K562 (cell line): ENCODE data around the gene ATXN2L. TPM values are rescaled to one million over a fixed set of nuclear protein-coding genes. Genes with fewer than 3 reads are reported as not detected.

Experiments used
- ATAC-seq: fragments of 200-7000 bp; cut with Tn5 transposase; 3 replicates; pipeline ENCODE4 v1.9.1; 2020; ENCODE audit warnings: moderate library complexity
- BruUV-seq: library from RNA; stranded (reverse); fragments of 400-500 nt; replicated peaks from 2 replicates; lab custom pipeline; 2021; lab: Mats Ljungman, UMichigan
- CTCF ChIA-PET: fragments of 300-600 bp; formaldehyde crosslinking; extraction: SDS; loops from one replicate; lab custom pipeline; 2021; ENCODE audit warnings: low intra/inter-chr PET ratio; lab: Yijun Ruan, JAX
- POLR2A ChIA-PET: fragments of 300-600, 350-650 bp; sonication (Branson Sonifier 250); formaldehyde crosslinking; extraction: SDS; loops from one replicate; lab custom pipeline; 2021; ENCODE audit warnings: antibody characterized with exemption, inconsistent platforms; lab: Yijun Ruan, JAX
- DNase-seq, 4 experiments: peaks; one replicate each; pipeline versions ENCODE4 v3.0.0 to v3.0.0-alpha.2; 2011 to 2018; ENCODE audit warnings: low spot score in 3 of 4, mixed read lengths in 3 of 4; ENCODE audit errors: extremely low read depth in 1 of 4
- FAIRE-seq: peaks from 2 replicates; lab custom pipeline; 2011; peaks lifted over from hg19 to GRCh38; lab: Jason Lieb, UNC
- H2AFZ ChIP-seq: 2 replicates; pipeline ENCODE4 v1.6.0; 2011; ENCODE audit warnings: low read depth, low read length, control low read depth, inconsistent platforms
- H3K27ac ChIP-seq: fragments of 200-600 bp; 3 replicates; pipeline ENCODE4 v1.8.0; 2011; ENCODE audit warnings: low read depth, mild to moderate bottlenecking, control low read depth, inconsistent platforms, low read length, moderate library complexity, mixed read lengths; ENCODE audit errors: extremely low read depth
- H3K27me3 ChIP-seq, 2 experiments: fragments of 300-600 bp in 1 of 2; 2 replicates in 1 of 2; 3 replicates in 1 of 2; pipeline versions ENCODE4 v1.6.0 to v1.8.0; 2011; ENCODE audit warnings: inconsistent platforms in 2 of 2, low read length in 2 of 2, mild to moderate bottlenecking in 1 of 2, mixed read lengths in 1 of 2, moderate library complexity in 1 of 2; ENCODE audit not compliant: control insufficient read depth in 2 of 2, insufficient read depth in 2 of 2
- H3K36me3 ChIP-seq: fragments of 300-600 bp; 3 replicates; pipeline ENCODE4 v1.8.0; 2011; ENCODE audit warnings: mild to moderate bottlenecking, low read length, inconsistent platforms; ENCODE audit not compliant: control insufficient read depth, insufficient read depth
- H3K4me1 ChIP-seq, 2 experiments: fragments of 200-600 bp in 1 of 2; replicated peaks in 1 of 2; 2 replicates in 1 of 2; 3 replicates in 1 of 2; pipeline versions ENCODE4 v1.5.1 to v1.8.0; 2011; ENCODE audit warnings: inconsistent platforms in 2 of 2, low read length in 2 of 2, mild to moderate bottlenecking in 1 of 2, mixed read lengths in 1 of 2, moderate library complexity in 1 of 2; ENCODE audit not compliant: control insufficient read depth in 2 of 2, insufficient read depth in 2 of 2
- H3K4me2 ChIP-seq: 2 replicates; pipeline ENCODE4 v1.6.1; 2011; ENCODE audit warnings: low read length, control low read depth, inconsistent platforms, mixed read lengths; ENCODE audit not compliant: insufficient read depth
- H3K4me3 ChIP-seq: fragments of 200-600 bp; sonication (generic), shearing (Covaris generic); 2 replicates; pipeline ENCODE4 v1.5.1; 2016; ENCODE audit warnings: control low read depth, inconsistent platforms
- H3K79me2 ChIP-seq: fragments of 200-600 bp; 3 replicates; pipeline ENCODE4 v1.8.0; 2011; ENCODE audit warnings: low read length, inconsistent platforms; ENCODE audit not compliant: control insufficient read depth, insufficient read depth
- H3K9ac ChIP-seq, 2 experiments: 2 replicates each; pipeline versions ENCODE4 v1.6.0 to v1.6.1; 2011; ENCODE audit warnings: low read depth in 2 of 2, low read length in 2 of 2, control low read depth in 1 of 2, inconsistent platforms in 1 of 2, mild to moderate bottlenecking in 1 of 2, mixed read lengths in 1 of 2; ENCODE audit not compliant: insufficient read depth in 1 of 2
- H3K9me1 ChIP-seq: one replicate; pipeline ENCODE4 v1.6.0; 2011; ENCODE audit warnings: inconsistent platforms, mild to moderate bottlenecking, low read length, moderate library complexity; ENCODE audit not compliant: control insufficient read depth, insufficient read depth
- H3K9me3 ChIP-seq: replicated peaks from 2 replicates; pipeline ENCODE4 v1.5.1; 2011; ENCODE audit warnings: low read depth, low read length, inconsistent platforms; ENCODE audit not compliant: control insufficient read depth, insufficient read depth
- H4K20me1 ChIP-seq: replicated peaks from 2 replicates; pipeline ENCODE4 v1.6.1; 2011; ENCODE audit warnings: low read length, inconsistent platforms, mixed read lengths; ENCODE audit not compliant: control insufficient read depth, insufficient read depth
- MLX ChIP-seq, 2 experiments: fragments of 450-650 bp in 1 of 2; sonication (generic) in 1 of 2; formaldehyde crosslinking; conservative IDR thresholded peaks; 2 replicates each; pipeline versions ENCODE4 v1.4.0 to v1.8.1; 2020 to 2022; ENCODE audit warnings: mild to moderate bottlenecking in 1 of 2, missing genetic modification reagents in 1 of 2
- POLR2G ChIP-seq: fragments of 200-400 bp; formaldehyde crosslinking; IDR thresholded peaks from 2 replicates; pipeline ENCODE4 v1.6.1; 2017; ENCODE audit warnings: low read depth, mild to moderate bottlenecking, antibody characterized with exemption, low read length, moderate library complexity
- RBFOX2 ChIP-seq: fragments of 200-400 bp; formaldehyde crosslinking; IDR thresholded peaks from 2 replicates; pipeline ENCODE4 v1.6.1; 2017; ENCODE audit warnings: low read depth, mild to moderate bottlenecking, low read length, moderate library complexity
- SIN3B ChIP-seq: fragments of 450-650 bp; IDR thresholded peaks from 2 replicates; pipeline ENCODE4 v1.6.1; 2017; ENCODE audit warnings: low read depth, mild to moderate bottlenecking, moderate library complexity
- ZBTB33 ChIP-seq: sonication (generic); formaldehyde crosslinking; IDR thresholded peaks from 2 replicates; pipeline ENCODE4 v1.8.1; 2023; ENCODE audit warnings: mild to moderate bottlenecking, missing genetic modification reagents
- ZFX ChIP-seq: sonication (generic); formaldehyde crosslinking; IDR thresholded peaks from 2 replicates; pipeline ENCODE4 v1.8.0; 2022; ENCODE audit warnings: mild to moderate bottlenecking, missing genetic modification reagents, moderate library complexity
- WGBS: fragments of 100-300 bp; shearing (Covaris generic); methylation state at CpG from one replicate; pipeline ENCODE4 v1.1.6; 2016; ENCODE audit warnings: low coverage, mixed read lengths; ENCODE audit not compliant: insufficient coverage; ENCODE audit errors: missing lambda C conversion rate; 5-methylcytosine and 5-hydroxymethylcytosine counted together
- in situ Hi-C: fragments of 300-500 bp; cut with MboI; formaldehyde crosslinking; loops from 4 replicates; pipeline ENCODE4 v1.15.0; 2018; ENCODE audit warnings: inconsistent platforms, mixed read lengths
- intact Hi-C: fragments of 100-400 bp; cut with micrococcal nuclease; formaldehyde crosslinking; loops from 2 replicates; pipeline ENCODE4 v1.14.2; 2022
- polyA plus RNA-seq, 8 experiments: library from polyadenylated mRNA; depleted of rRNA in 4 of 8; stranded (reverse) in 5 of 8; unstranded in 3 of 8; fragments of >200 nt; fragmentation: Nextera tagmentation in 2 of 8; fragmentation: Illumina TruSeq in 1 of 8; extraction: Ambion mirVana in 2 of 8; extraction: Trizol in 1 of 8; gene quantifications; 2 replicates each; pipeline versions ENCODE4 v1.2.1 to v1.2.3, GENCODE V29; 2011 to 2014; ENCODE audit warnings: inconsistent platforms in 1 of 8, missing spikeins in 1 of 8
- total RNA-seq, 7 experiments: library from RNA; depleted of rRNA in 6 of 7; stranded (reverse); fragments of >200 nt in 6 of 7; fragmentation: Illumina TruSeq in 2 of 7; extraction: Trizol in 2 of 7; gene quantifications; 2 replicates each; pipeline versions ENCODE4 v1.2.1 to v1.2.3, GENCODE V29; 2011 to 2021; ENCODE audit warnings: low replicate concordance in 1 of 7

Gene ATXN2L
- total and polyA plus RNA-seq, 9 of the 15 experiments (the other 6 are each of a cell fraction or from before 2014, with no cell fraction given) = 3.8 to 280 (median 37.2) TPM

DNA sequence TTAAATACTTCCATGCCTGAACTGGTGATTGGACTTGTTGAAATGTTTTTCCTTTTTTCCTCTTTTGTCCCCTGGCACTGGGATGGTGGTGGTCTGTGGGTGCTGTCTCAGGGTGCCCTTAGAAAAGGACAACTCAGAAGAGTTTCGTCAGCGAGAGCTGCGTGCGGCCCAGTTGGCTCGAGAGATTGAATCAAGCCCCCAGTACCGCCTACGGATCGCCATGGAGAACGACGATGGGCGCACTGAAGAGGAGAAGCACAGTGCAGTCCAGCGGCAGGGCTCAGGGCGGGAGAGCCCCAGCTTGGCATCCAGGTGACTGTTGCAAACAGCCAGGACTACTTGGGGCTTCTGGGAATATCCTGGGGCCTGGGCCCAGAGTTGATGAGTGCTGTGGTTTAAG, 6.9 kb downstream of the ATXN2L start:
- TF ChIP-seq ZBTB33 (CRISPR knock-in tag) = peak; percentile 56; the same call in 1 of the 2 replicates
- TF ChIP-seq SIN3B = no peak
- 0 out of 2 replicates have a peak, but pooled peaks have one; percentile 14 for TF ChIP-seq ZFX (CRISPR knock-in tag)
- peak; percentile 71 for TF ChIP-seq POLR2G
- peak; percentile 48; the same call in 1 of the 2 replicates for TF ChIP-seq RBFOX2
- no peak for TF ChIP-seq MLX (CRISPR knock-in tag; conservative IDR thresholded peaks at IDR 0.05)
- H3K4me3 ChIP-seq = no peak overlapping the region
- H3K27me3 ChIP-seq = no peaks in the 10 kb centered on the region
- ATAC-seq = no peak
- no peak overlapping the region for H3K27ac ChIP-seq
- DNase-seq = no peak
- H4K20me1 ChIP-seq = peaks cover 10% of the 10 kb centered on the region; the same call in 1 of the 2 replicates
- 0 out of 4 replicates have a peak overlapping the region, but pooled peaks of 1 of the 2 experiments have one; percentile 11 for H3K9ac ChIP-seq
- H3K4me1 ChIP-seq = peaks cover 9 to 13% of the 10 kb centered on the region in 2 experiments
- no peaks in the 10 kb centered on the region for H3K9me1 ChIP-seq
- peaks cover 64% of the 10 kb centered on the region for H3K79me2 ChIP-seq
- H2AFZ ChIP-seq = no peak overlapping the region
- in situ Hi-C loops = no loop called here
- H3K9me3 ChIP-seq = no peaks in the 10 kb centered on the region
- no peak for FAIRE-seq
- peaks cover 100% of the 10 kb centered on the region for H3K36me3 ChIP-seq
- no TSS peak for BruUV-seq
- intact Hi-C loops = no loop called here
- 97% methylated on average over 10 of the region's 13 CpGs for WGBS
- CTCF ChIA-PET = no interaction called here
- POLR2A ChIA-PET = interaction anchor here (4.7 to 6.7 kb wide), 2 partner anchors 8 to 15 kb away, joined by 72 to 100 read pairs; partner anchors contain the start of gene TUFM
- no peak overlapping the region for H3K4me2 ChIP-seq
